K562 (cell line): ENCODE data around the gene OTC. TPM values are rescaled to one million over a fixed set of nuclear protein-coding genes. Genes with fewer than 3 reads are reported as not detected.
A peak's percentile ranks its signal among the peaks of the same experiment; 100 is the strongest.

Experiments
- CTCF ChIP-seq, 3 experiments: IDR thresholded peaks in 2 of 3; conservative IDR thresholded peaks in 1 of 3; 2 replicates each; pipeline ENCODE4 v1.5.1; 2011 to 2012; ENCODE audit warnings: low read length in 3 of 3, mild to moderate bottlenecking in 3 of 3, control low read depth in 2 of 3, improper control_type of control experiment in 1 of 3, inconsistent platforms in 1 of 3, low read depth in 1 of 3, mixed read lengths in 1 of 3, moderate library complexity in 1 of 3; ENCODE audit not compliant: insufficient read depth in 2 of 3
- EP400 ChIP-seq: fragments of 450-650 bp; IDR thresholded peaks from 2 replicates; pipeline ENCODE4 v1.6.1; 2017; ENCODE audit warnings: antibody characterized with exemption, mild to moderate bottlenecking, moderate library complexity
- ETV1 ChIP-seq: fragments of 450-650 bp; conservative IDR thresholded peaks from 2 replicates; pipeline ENCODE4 v1.6.1; 2016; ENCODE audit warnings: missing genetic modification characterization, control low read depth, low read depth, missing compliant biosample characterization
- MAFF ChIP-seq: IDR thresholded peaks from 2 replicates; pipeline ENCODE4 v1.6.1; 2012; ENCODE audit warnings: low read length, improper control_type of control experiment
- RBM25 ChIP-seq: fragments of 200-400 bp; formaldehyde crosslinking; IDR thresholded peaks from 2 replicates; pipeline ENCODE4 v1.6.1; 2018; ENCODE audit warnings: low read length, low read depth, moderate library complexity; ENCODE audit not compliant: severe bottlenecking
- VEZF1 ChIP-seq: fragments of 200-800 bp; sonication (Bioruptor generic); IDR thresholded peaks from 2 replicates; pipeline ENCODE4 v1.6.1; 2017; ENCODE audit warnings: missing genetic modification characterization, missing compliant biosample characterization
- ZNF165 ChIP-seq: fragments of 250-450 bp; sonication (Bioruptor Pico); IDR thresholded peaks from 2 replicates; pipeline ENCODE4 v1.4.0; 2020; ENCODE audit warnings: borderline replicate concordance
- ZNF197 ChIP-seq: fragments of 200-800 bp; sonication (Bioruptor generic); IDR thresholded peaks from 2 replicates; pipeline ENCODE4 v1.6.1; 2016; ENCODE audit warnings: low read depth, missing genetic modification characterization, missing compliant biosample characterization
- ZNF253 ChIP-seq: fragments of 250-450 bp; sonication (Bioruptor Pico); conservative IDR thresholded peaks from 2 replicates; pipeline ENCODE4 v1.6.1; 2021; ENCODE audit warnings: mild to moderate bottlenecking
- ZNF318 ChIP-seq, 2 experiments: fragments of 450-650 bp; IDR thresholded peaks; 2 replicates each; pipeline ENCODE4 v1.6.1; 2016; ENCODE audit warnings: mild to moderate bottlenecking in 2 of 2, borderline replicate concordance in 1 of 2, low read depth in 1 of 2, moderate library complexity in 1 of 2
- ZNF655 ChIP-seq: fragments of 250-450 bp; sonication (Bioruptor Pico); IDR thresholded peaks from 2 replicates; pipeline ENCODE4 v1.5.0; 2021
- ZNF764 ChIP-seq: fragments of 250-450 bp; sonication (Bioruptor Pico); IDR thresholded peaks from 2 replicates; pipeline ENCODE4 v1.4.0; 2020; ENCODE audit warnings: low read depth, mild to moderate bottlenecking, moderate library complexity
- ZNF77 ChIP-seq: fragments of 250-450 bp; sonication (Bioruptor Pico); IDR thresholded peaks from 2 replicates; pipeline ENCODE4 v1.5.0; 2020
- ZSCAN29 ChIP-seq: fragments of 450-650 bp; IDR thresholded peaks from 2 replicates; pipeline ENCODE4 v1.6.1; 2017
- polyA plus RNA-seq, 8 experiments: library from polyadenylated mRNA; depleted of rRNA in 4 of 8; stranded (reverse) in 5 of 8; unstranded in 3 of 8; fragments of >200 nt; fragmentation: Nextera tagmentation in 2 of 8; fragmentation: Illumina TruSeq in 1 of 8; extraction: Ambion mirVana in 2 of 8; extraction: Trizol in 1 of 8; gene quantifications; 2 replicates each; pipeline versions ENCODE4 v1.2.1 to v1.2.3, GENCODE V29; 2011 to 2014; ENCODE audit warnings: inconsistent platforms in 1 of 8, missing spikeins in 1 of 8
- total RNA-seq, 7 experiments: library from RNA; depleted of rRNA in 6 of 7; stranded (reverse); fragments of >200 nt in 6 of 7; fragmentation: Illumina TruSeq in 2 of 7; extraction: Trizol in 2 of 7; gene quantifications; 2 replicates each; pipeline versions ENCODE4 v1.2.1 to v1.2.3, GENCODE V29; 2011 to 2021; ENCODE audit warnings: low replicate concordance in 1 of 7

The OTC gene
- total and polyA plus RNA-seq, 9 of the 15 experiments (the other 6 are each of a cell fraction or from before 2014, with no cell fraction given), result not detected

GRCh38 chrX:38327007-38327774 is 25.2 kb upstream of the OTC start, which contains the start of gene RPGR (continued):
- TF ChIP-seq EP400, result peak; percentile 61; the same call in 1 of the 2 replicates
- TF ChIP-seq VEZF1, result peak; percentile 73
- TF ChIP-seq ZNF318 (IDR thresholded peaks at IDR 0.05; ENCODE audit: borderline replicate concordance in 1 of 2, low read depth in 1 of 2), result no peak
- TF ChIP-seq ZNF77 (CRISPR knock-in tag), result no peak
- TF ChIP-seq ZNF655 (CRISPR knock-in tag), result no peak
- TF ChIP-seq ZNF764 (CRISPR knock-in tag), result no peak
- no peak for TF ChIP-seq ZNF197 (CRISPR knock-in tag)
- no peak for TF ChIP-seq ZNF165 (CRISPR knock-in tag)
- TF ChIP-seq RBM25, result no peak
- no peak for TF ChIP-seq ZSCAN29
- TF ChIP-seq ZNF253, result no peak
- peak; percentile 73 for TF ChIP-seq ETV1 (tag)
- TF ChIP-seq MAFF, result no peak
- TF ChIP-seq CTCF (IDR thresholded peaks at IDR 0.05 in 2 of 3, conservative IDR thresholded peaks at IDR 0.05 in 1 of 3; ENCODE audit: insufficient read depth in 2 of 3, low read depth in 1 of 3, low read length in 3 of 3), result peak; percentile 79 to 90 (median 83)
